BJ (cell line): Measurements from ENCODE around the gene LCN12. TPM values are rescaled to one million over a fixed set of nuclear protein-coding genes. Genes with fewer than 3 reads are reported as not detected.

Source experiments
- CTCF ChIA-PET: fragments of 350-600 bp; formaldehyde crosslinking; extraction: SDS; loops from one replicate; lab custom pipeline; 2021; ENCODE audit warnings: antibody characterized with exemption, inconsistent platforms; lab: Yijun Ruan, JAX
- POLR2A ChIA-PET: fragments of 300-600 bp; sonication (Branson Sonifier 250); formaldehyde crosslinking; extraction: SDS; loops from one replicate; lab custom pipeline; 2021; ENCODE audit warnings: antibody characterized with exemption; lab: Charles Lee
- DNase-seq: peaks from one replicate; pipeline ENCODE4 v3.0.0-alpha.2; 2011; ENCODE audit warnings: low read depth
- H3K27me3 ChIP-seq: 2 replicates; pipeline ENCODE4 v1.6.0; 2011; ENCODE audit warnings: low read length; ENCODE audit not compliant: control insufficient read depth, insufficient read depth
- H3K36me3 ChIP-seq: 2 replicates; pipeline ENCODE4 v1.5.1; 2011; ENCODE audit warnings: low read length; ENCODE audit not compliant: control insufficient read depth, insufficient read depth
- H3K4me3 ChIP-seq: 2 replicates; pipeline ENCODE4 v1.5.1; 2011; ENCODE audit warnings: low read depth, mild to moderate bottlenecking, control low read depth, low read length
- polyA plus RNA-seq: library from polyadenylated mRNA; depleted of rRNA; stranded (reverse); fragments of >200 nt; gene quantifications from 2 replicates; pipeline ENCODE4 v1.2.3, GENCODE V29; 2011
- TF ChIP-seq, protein P1 (sequence below): IDR thresholded peaks from 2 replicates; pipeline ENCODE4 v1.5.1; 2011; ENCODE audit warnings: low read depth, mild to moderate bottlenecking, control low read depth, inconsistent platforms, low read length, moderate library complexity; ENCODE audit not compliant: insufficient read depth

Gene LCN12
- polyA plus RNA-seq, 1 experiment = 0.36 TPM

DNA sequence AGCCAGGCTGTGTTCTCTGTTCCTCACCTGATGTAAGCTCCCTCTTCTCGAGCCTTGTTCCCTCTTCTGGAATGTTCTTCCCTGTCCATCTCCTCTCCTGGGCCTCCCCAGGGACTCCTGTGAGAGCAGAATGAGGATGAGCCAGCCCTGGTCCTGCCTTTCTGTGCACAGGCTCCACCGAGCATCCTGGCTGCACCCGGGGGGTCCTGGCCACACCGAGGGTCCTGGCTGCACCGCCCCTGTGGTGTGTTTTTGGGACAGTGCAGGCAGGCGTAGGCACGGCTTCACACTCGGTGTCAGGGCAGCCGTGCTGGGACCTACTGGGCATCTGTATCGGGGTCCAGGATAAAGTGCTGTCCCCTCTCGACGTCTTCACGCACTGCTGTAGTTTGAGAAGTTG, 25.3 kb upstream of the LCN12 start:
- CTCF ChIA-PET = interaction anchor here (0.8 to 1.1 kb wide), 3 partner anchors 9 to 17 kb away, joined by 3 to 4 read pairs (median 3); partner anchors contain the start of gene FBXW5
- TF ChIP-seq, protein P1, sequence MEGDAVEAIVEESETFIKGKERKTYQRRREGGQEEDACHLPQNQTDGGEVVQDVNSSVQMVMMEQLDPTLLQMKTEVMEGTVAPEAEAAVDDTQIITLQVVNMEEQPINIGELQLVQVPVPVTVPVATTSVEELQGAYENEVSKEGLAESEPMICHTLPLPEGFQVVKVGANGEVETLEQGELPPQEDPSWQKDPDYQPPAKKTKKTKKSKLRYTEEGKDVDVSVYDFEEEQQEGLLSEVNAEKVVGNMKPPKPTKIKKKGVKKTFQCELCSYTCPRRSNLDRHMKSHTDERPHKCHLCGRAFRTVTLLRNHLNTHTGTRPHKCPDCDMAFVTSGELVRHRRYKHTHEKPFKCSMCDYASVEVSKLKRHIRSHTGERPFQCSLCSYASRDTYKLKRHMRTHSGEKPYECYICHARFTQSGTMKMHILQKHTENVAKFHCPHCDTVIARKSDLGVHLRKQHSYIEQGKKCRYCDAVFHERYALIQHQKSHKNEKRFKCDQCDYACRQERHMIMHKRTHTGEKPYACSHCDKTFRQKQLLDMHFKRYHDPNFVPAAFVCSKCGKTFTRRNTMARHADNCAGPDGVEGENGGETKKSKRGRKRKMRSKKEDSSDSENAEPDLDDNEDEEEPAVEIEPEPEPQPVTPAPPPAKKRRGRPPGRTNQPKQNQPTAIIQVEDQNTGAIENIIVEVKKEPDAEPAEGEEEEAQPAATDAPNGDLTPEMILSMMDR = no peak

GRCh38 chr9:136927343-136928271, 24.5 kb upstream of the LCN12 start:
- peaks cover 16% of the 10 kb centered on the region for H3K36me3 ChIP-seq
- no peak overlapping the region for H3K4me3 ChIP-seq
- CTCF ChIA-PET = interaction anchor here (0.5 to 1.1 kb wide), 4 partner anchors 10 to 140 kb away, joined by 3 to 4 read pairs (median 3); no protein-coding TSS in a partner anchor
- POLR2A ChIA-PET = no interaction called here
- TF ChIP-seq, protein P1 = no peak
- DNase-seq = no peak
- H3K27me3 ChIP-seq = no peaks in the 10 kb centered on the region

More for the DNA sequence above, 25.3 kb upstream of the LCN12 start:
- DNase-seq = no peak
- POLR2A ChIA-PET = no interaction called here
- H3K36me3 ChIP-seq = peaks cover 18% of the 10 kb centered on the region
- no peaks in the 10 kb centered on the region for H3K27me3 ChIP-seq
- no peak overlapping the region for H3K4me3 ChIP-seq

- no peak overlapping the region for H3K4me3 ChIP-seq
- ChIA-PET POLR2A (no interaction called here), CTCF (no interaction called here)
Measured at GRCh38 chr9:136928591-136928990, 23.5 kb upstream of the LCN12 start.

DNA sequence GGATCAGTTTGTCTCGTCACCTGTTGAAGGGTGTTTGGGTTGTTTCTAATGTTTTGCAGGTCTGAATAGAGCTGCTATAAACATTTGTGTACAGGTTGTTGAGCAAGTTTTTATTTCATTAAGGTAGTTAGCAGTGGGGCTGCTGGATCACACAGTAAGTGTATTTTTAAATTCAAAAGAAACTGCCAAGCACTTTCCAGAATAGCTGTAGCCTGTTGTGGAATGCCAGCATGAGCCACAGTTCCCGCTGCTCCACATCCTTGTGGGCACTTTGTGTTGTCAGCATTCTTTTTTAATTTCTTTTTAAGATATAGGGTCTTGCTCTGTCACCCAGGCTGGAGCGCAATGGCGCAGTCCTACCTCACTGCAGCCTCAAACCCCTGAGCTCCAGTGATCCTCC, 22.1 kb upstream of the LCN12 start:
- no peak overlapping the region for H3K4me3 ChIP-seq
- TF ChIP-seq, protein P1 = no peak
- ChIA-PET POLR2A (no interaction called here), CTCF (no interaction called here)
- no peak for DNase-seq
- H3K36me3 ChIP-seq = peaks cover 11% of the 10 kb centered on the region
- no peaks in the 10 kb centered on the region for H3K27me3 ChIP-seq

More at GRCh38 chr9:136928591-136928990, 23.5 kb upstream of the LCN12 start:
- TF ChIP-seq, protein P1 = no peak
- no peak for DNase-seq
- Histone ChIP-seq H3K36me3 (peaks cover 16% of the 10 kb centered on the region), H3K27me3 (no peaks in the 10 kb centered on the region)

DNA sequence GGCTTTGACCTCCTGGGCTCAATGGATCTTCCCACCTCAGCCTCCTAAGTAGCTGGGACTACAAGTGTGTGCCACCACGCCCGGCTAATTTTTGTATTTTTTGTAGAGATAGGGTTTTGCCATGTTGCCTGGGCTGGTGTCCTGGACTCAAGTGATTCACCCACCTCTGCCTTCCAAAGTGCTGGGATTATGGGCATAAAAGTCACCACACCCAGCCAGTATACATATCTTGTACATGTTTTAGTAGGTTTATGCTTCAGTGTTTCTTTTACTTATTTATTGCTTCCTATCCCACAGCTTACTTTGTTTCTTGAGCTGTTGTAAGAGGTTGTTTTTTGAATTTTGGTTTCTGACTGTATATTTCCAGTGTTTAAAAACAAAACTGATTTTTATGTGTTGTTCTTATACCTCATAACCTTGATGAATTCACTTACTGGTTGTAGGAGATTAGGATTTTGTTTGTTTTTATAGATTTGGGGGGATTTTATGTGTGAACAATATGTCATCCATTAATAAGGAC, 20.4 kb upstream of the LCN12 start:
- TF ChIP-seq, protein P1 = no peak
- POLR2A ChIA-PET = no interaction called here
- H3K27me3 ChIP-seq = no peaks in the 10 kb centered on the region
- no peak overlapping the region for H3K4me3 ChIP-seq
- H3K36me3 ChIP-seq = peaks cover 8% of the 10 kb centered on the region
- CTCF ChIA-PET = no interaction called here
- DNase-seq = no peak
